Panc1 (cell line): ENCODE data around the gene SLC22A7. TPM values are rescaled to one million over a fixed set of nuclear protein-coding genes. Genes with fewer than 3 reads are reported as not detected.

ENCODE experiments used
- ATAC-seq: fragments of 200-7000 bp; cut with Tn5 transposase; 2 replicates; pipeline ENCODE4 v1.9.1; 2020; ENCODE audit warnings: mild to moderate bottlenecking, moderate library complexity
- BruUV-seq: library from RNA; stranded (reverse); fragments of 400-500 nt; replicated peaks from 2 replicates; lab custom pipeline; 2021; lab: Mats Ljungman, UMichigan
- CTCF ChIA-PET: fragments of 300-600 bp; sonication (Branson Sonifier 250); formaldehyde crosslinking; loops from one replicate; lab custom pipeline; 2022; ENCODE audit warnings: antibody characterized with exemption; lab: Charles Lee
- POLR2A ChIA-PET: fragments of 300-600 bp; sonication (Branson Sonifier 250); formaldehyde crosslinking; loops from one replicate; lab custom pipeline; 2022; ENCODE audit warnings: antibody characterized with exemption; lab: Charles Lee
- DNase-seq: peaks from one replicate; pipeline ENCODE4 v3.0.0-alpha.2; 2010; ENCODE audit warnings: low read depth, low spot score
- H3K27ac ChIP-seq: 2 replicates; pipeline ENCODE4 v1.5.1; 2011; ENCODE audit warnings: mild to moderate bottlenecking, low read length, inconsistent platforms
- H3K27me3 ChIP-seq: fragments of 200-500 bp; sonication (Bioruptor generic); 2 replicates; pipeline ENCODE4 v1.6.0; 2014; ENCODE audit warnings: low read length, inconsistent platforms; ENCODE audit not compliant: control insufficient read depth, insufficient read depth
- H3K36me3 ChIP-seq: fragments of 200-500 bp; sonication (Bioruptor generic); 2 replicates; pipeline ENCODE4 v1.5.1; 2014; ENCODE audit warnings: inconsistent platforms, mild to moderate bottlenecking, low read length, moderate library complexity; ENCODE audit not compliant: control insufficient read depth, insufficient read depth
- H3K4me1 ChIP-seq: 2 replicates; pipeline ENCODE4 v1.5.1; 2011; ENCODE audit warnings: inconsistent platforms, mild to moderate bottlenecking, low read length, moderate library complexity; ENCODE audit not compliant: control insufficient read depth, insufficient read depth
- H3K4me3 ChIP-seq, 2 experiments: 2 replicates each; pipeline ENCODE4 v1.5.1; 2011 to 2012; ENCODE audit warnings: low read depth in 2 of 2, low read length in 2 of 2, mild to moderate bottlenecking in 2 of 2, inconsistent platforms in 1 of 2, moderate library complexity in 1 of 2
- H3K9me3 ChIP-seq: fragments of 200-500 bp; sonication (Bioruptor generic); 2 replicates; pipeline ENCODE4 v1.5.1; 2014; ENCODE audit warnings: low read depth, mild to moderate bottlenecking, inconsistent platforms, low read length, moderate library complexity; ENCODE audit not compliant: control insufficient read depth, insufficient read depth
- POLR2AphosphoS5 ChIP-seq: IDR thresholded peaks from 2 replicates; pipeline ENCODE4 v1.6.1; 2012; ENCODE audit warnings: mild to moderate bottlenecking, low read depth, low read length, moderate library complexity
- REST ChIP-seq, 2 experiments: IDR thresholded peaks; 2 replicates each; pipeline ENCODE4 v1.6.1; 2011 to 2012; ENCODE audit warnings: low read depth in 2 of 2, control low read depth in 1 of 2, low read length in 1 of 2, mild to moderate bottlenecking in 1 of 2, moderate library complexity in 1 of 2; ENCODE audit not compliant: insufficient read depth in 1 of 2
- SIN3A ChIP-seq: IDR thresholded peaks from 2 replicates; pipeline ENCODE4 v1.6.1; 2012; ENCODE audit warnings: low read depth, mild to moderate bottlenecking, low read length, moderate library complexity, borderline replicate concordance; ENCODE audit not compliant: insufficient read depth
- TCF7L2 ChIP-seq: IDR thresholded peaks from 2 replicates; pipeline ENCODE4 v1.6.1; 2011; ENCODE audit warnings: mild to moderate bottlenecking, low read depth, low read length, inconsistent platforms
- in situ Hi-C: cut with HindIII; loops from 2 replicates; pipeline ENCODE4 v1.10.0; 2016; ENCODE audit warnings: low sequenced_read_pairs, low pct_unique_long_range_greater_than_20kb
- intact Hi-C: fragments of 100-400 bp; cut with micrococcal nuclease; formaldehyde crosslinking; loops from one replicate; pipeline ENCODE4 v1.10.0; 2022; ENCODE audit not compliant: unreplicated experiment
- total RNA-seq: library from RNA; stranded (reverse); gene quantifications from one replicate; pipeline ENCODE4 v1.2.1, GENCODE V29; 2021; ENCODE audit not compliant: unreplicated experiment
- TF ChIP-seq, protein P1 (sequence below): fragments of 450-650 bp; IDR thresholded peaks from 2 replicates; pipeline ENCODE4 v1.5.1; 2017; ENCODE audit warnings: mild to moderate bottlenecking

The SLC22A7 gene
- total RNA-seq, 1 experiment from 2014 or later = not detected

GRCh38 chr6:43336382-43336781, 38.3 kb downstream of the SLC22A7 start:
- no peak for DNase-seq
- Histone ChIP-seq H3K4me3 (no peak overlapping the region), H3K27ac (no peak overlapping the region), H3K4me1 (no peaks in the 10 kb centered on the region), H3K27me3 (no peaks in the 10 kb centered on the region), H3K9me3 (no peaks in the 10 kb centered on the region), H3K36me3 (peaks cover 21% of the 10 kb centered on the region)
- intact Hi-C loops (no loop called here), in situ Hi-C loops (no loop called here)
- no TSS peak for BruUV-seq
- ChIA-PET CTCF (no interaction called here), POLR2A (no interaction called here)
- no peak for TF ChIP-seq POLR2AphosphoS5
- TF ChIP-seq TCF7L2 = no peak
- no peak for TF ChIP-seq REST (IDR thresholded peaks at IDR 0.05; ENCODE audit: insufficient read depth in 1 of 2, low read depth in 2 of 2, low read length in 1 of 2)
- TF ChIP-seq, protein P1, sequence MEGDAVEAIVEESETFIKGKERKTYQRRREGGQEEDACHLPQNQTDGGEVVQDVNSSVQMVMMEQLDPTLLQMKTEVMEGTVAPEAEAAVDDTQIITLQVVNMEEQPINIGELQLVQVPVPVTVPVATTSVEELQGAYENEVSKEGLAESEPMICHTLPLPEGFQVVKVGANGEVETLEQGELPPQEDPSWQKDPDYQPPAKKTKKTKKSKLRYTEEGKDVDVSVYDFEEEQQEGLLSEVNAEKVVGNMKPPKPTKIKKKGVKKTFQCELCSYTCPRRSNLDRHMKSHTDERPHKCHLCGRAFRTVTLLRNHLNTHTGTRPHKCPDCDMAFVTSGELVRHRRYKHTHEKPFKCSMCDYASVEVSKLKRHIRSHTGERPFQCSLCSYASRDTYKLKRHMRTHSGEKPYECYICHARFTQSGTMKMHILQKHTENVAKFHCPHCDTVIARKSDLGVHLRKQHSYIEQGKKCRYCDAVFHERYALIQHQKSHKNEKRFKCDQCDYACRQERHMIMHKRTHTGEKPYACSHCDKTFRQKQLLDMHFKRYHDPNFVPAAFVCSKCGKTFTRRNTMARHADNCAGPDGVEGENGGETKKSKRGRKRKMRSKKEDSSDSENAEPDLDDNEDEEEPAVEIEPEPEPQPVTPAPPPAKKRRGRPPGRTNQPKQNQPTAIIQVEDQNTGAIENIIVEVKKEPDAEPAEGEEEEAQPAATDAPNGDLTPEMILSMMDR = no peak
- TF ChIP-seq SIN3A = no peak
- no peak for ATAC-seq

GRCh38 chr6:43338243-43338642, 40.2 kb downstream of the SLC22A7 start:
- Histone ChIP-seq H3K27me3 (no peaks in the 10 kb centered on the region), H3K36me3 (peaks cover 30% of the 10 kb centered on the region), H3K4me1 (no peaks in the 10 kb centered on the region), H3K4me3 (no peak overlapping the region), H3K9me3 (no peaks in the 10 kb centered on the region), H3K27ac (no peak overlapping the region)
- CTCF ChIA-PET = interaction anchor here (0.5 kb wide), 1 partner anchor 8 kb away, joined by 5 read pairs; no protein-coding TSS in a partner anchor
- intact Hi-C loops (no loop called here), in situ Hi-C loops (no loop called here)
- POLR2A ChIA-PET = no interaction called here
- DNase-seq (no peak), ATAC-seq (no peak)
- no peak for TF ChIP-seq TCF7L2
- BruUV-seq = no TSS peak

GRCh38 chr6:43339168-43339567, 41.1 kb downstream of the SLC22A7 start:
- Histone ChIP-seq H3K27me3 (no peaks in the 10 kb centered on the region), H3K4me3 (no peak overlapping the region), H3K9me3 (no peaks in the 10 kb centered on the region), H3K4me1 (no peaks in the 10 kb centered on the region), H3K27ac (no peak overlapping the region), H3K36me3 (peaks cover 35% of the 10 kb centered on the region)
- ChIA-PET CTCF (no interaction called here), POLR2A (no interaction called here)
- intact Hi-C loops (no loop called here), in situ Hi-C loops (no loop called here)
- ATAC-seq (no peak), DNase-seq (no peak)
- BruUV-seq = no TSS peak
- TF ChIP-seq REST (IDR thresholded peaks at IDR 0.05; ENCODE audit: insufficient read depth in 1 of 2, low read depth in 2 of 2, low read length in 1 of 2) (no peak), POLR2AphosphoS5 (no peak), TCF7L2 (no peak), SIN3A (no peak)
- TF ChIP-seq, protein P1 = no peak
